HG02884 (cell line): ENCODE results near the gene UNC93B1.

Source experiments
- ATAC-seq: cut with Tn5 transposase; IDR thresholded peaks from one replicate; pipeline ENCODE4 v1.9.1; 2021; ENCODE audit warnings: mild to moderate bottlenecking, moderate library complexity; ENCODE audit not compliant: unreplicated experiment

UNC93B1 gene, protein sequence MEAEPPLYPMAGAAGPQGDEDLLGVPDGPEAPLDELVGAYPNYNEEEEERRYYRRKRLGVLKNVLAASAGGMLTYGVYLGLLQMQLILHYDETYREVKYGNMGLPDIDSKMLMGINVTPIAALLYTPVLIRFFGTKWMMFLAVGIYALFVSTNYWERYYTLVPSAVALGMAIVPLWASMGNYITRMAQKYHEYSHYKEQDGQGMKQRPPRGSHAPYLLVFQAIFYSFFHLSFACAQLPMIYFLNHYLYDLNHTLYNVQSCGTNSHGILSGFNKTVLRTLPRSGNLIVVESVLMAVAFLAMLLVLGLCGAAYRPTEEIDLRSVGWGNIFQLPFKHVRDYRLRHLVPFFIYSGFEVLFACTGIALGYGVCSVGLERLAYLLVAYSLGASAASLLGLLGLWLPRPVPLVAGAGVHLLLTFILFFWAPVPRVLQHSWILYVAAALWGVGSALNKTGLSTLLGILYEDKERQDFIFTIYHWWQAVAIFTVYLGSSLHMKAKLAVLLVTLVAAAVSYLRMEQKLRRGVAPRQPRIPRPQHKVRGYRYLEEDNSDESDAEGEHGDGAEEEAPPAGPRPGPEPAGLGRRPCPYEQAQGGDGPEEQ

DNA sequence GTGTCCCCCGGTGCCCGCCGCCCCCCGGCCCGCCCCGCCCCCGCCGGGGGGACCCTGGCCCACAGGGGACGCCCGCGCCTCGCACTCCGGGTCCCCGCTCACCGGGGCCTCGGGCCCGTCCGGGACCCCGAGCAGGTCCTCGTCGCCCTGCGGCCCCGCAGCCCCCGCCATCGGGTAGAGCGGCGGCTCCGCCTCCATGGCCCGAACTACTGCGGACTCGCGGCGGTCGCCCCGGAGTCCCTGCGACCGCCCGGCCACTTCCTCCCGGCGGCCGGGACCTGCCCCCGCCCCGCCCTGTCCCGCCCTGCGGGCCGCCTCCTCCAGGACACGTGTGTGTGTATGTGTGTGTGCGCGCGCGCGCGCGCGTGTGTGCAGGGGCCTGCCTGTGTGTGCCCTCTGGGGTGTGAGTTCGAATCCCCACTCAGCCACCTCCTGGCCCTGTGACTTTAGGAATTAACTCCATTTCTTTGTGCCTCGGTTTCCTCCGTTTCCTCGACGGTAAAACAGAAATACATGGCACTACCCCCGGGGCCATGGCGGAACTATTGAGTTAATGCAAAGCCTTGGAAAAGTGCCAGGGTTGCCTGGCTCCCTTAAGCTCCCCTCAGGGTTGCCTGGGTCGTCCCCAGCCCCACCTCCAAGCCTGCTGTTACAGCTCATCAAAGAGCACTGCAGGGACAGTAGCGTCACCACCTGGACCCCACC, at the start of gene UNC93B1:
TSS of gene UNC93B1 (minus strand) at position 252 of the 705 bp plus-strand sequence. CDS start at position 198, 54 bp downstream.
- ATAC-seq: peak; percentile 46

DNA sequence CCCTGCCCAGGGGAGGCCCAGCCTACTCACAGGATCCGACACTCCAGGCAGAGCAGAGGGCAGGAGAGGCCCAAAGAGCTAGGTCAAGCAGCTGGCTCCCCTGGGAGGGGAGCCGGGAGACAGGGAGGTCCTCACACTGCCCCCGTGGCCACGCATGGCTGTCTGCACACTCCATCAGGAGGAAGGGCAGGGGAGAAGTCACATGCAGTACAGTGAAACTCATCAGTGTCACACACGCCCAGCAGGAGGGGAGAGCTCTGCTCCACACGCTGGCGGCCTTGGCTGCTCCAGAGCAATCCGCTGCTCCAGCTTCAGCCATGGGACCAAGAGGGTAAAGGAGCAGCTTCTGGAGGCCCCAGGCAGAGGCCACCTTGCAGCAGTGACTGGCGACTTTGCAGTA, 49.2 kb upstream of the UNC93B1 start:
- ATAC-seq: no peak

DNA sequence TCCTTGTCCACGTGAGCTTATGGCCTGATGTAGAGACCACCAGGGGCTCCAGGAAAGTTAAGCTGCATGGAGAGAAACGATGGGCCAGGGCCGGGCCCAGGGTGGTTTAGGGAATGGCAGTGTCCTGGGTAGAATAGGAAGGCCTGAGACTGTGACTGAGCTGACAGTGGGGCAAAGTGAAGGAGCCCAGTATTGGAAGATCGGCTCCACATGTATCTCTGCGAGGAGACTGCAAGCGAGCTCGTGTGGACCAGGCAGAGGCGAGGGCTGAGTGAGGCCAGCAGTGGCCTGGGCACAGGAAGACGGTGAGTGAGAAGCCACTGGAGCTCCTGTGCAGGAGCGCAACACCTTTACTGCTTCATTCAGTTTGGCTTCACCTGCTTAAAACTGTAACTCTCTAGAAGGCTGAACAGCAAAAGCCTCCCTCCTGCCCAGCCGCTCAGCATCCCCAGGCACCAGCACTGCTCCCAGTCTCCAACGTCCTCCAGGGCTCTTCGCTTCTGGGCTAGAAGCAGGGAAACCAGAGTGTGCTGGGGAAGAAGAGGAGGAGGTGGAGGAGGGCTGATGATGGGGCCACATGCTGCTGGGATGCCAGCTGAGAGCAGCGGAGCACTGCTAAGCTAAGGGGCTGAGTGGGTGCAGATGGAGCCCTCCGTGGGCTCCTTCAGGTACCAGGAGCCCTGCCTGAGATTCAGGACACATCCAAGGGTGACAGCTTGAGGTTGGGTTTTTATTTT, 48.4 kb upstream of the UNC93B1 start:
- no peak for ATAC-seq

DNA sequence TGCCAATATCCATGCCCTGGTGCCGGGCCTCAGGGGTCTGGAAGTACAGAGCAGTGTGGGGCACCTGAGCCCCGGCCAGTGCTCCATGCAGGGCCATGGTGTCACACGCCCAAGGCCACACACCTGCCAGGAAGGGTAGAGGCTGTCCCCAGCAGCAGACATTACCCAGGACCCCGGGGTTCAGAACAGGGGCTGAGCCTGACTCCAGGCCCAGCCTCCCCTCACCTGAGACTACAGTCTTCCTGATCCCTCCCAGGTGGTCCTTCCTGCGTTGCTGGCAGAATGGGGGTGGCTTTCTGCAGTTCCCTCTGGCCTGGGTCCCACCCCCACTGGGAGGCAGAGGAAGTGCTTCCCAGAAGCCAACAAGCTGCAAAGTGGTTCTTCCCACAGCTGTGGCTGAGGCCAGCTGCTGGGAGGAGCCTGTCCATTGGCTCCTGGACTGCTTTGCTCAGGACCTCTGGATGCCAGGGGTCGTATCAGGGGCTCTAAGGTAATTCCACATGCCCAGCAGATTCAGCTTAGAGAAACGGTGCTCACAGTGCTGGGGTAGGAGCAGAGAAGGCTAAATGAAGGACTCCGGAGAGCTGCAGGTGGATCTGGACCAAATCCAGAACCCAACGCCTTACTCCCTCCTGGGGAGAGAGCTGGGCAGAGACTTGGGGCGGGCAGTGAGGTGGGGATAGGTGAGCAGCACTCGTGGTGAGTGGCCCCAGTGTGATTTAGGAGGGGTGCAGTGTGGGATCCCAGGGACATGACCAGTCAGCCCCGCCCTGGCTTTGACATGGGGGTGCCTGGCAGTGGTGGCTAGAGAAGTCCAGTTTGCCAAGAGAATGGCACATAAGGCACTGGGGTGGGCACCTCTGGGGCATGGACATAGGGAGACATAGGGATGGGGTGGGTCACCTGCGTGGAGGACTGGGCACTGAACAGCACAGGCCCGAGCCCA, 47.6 kb upstream of the UNC93B1 start:
- ATAC-seq: no peak

DNA sequence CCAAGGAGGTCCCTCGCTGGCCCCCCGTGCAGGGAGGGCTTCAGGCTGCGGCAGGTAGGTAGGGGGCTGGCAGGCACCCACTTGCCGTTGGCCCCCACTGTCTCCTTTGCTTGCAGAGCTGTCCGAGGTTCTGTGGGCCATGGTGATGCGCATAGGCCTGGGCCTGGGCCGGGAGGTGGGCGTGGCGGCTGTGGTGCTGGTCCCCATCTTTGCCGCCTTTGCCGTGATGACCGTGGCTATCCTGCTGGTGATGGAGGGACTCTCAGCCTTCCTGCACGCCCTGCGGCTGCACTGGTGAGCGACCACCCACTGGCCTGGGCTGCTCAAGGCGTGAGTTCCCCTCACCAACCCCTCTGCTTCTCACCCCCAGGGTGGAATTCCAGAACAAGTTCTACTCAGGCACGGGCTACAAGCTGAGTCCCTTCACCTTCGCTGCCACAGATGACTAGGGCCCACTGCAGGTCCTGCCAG, 46.5 kb upstream of the UNC93B1 start:
- no peak for ATAC-seq

DNA sequence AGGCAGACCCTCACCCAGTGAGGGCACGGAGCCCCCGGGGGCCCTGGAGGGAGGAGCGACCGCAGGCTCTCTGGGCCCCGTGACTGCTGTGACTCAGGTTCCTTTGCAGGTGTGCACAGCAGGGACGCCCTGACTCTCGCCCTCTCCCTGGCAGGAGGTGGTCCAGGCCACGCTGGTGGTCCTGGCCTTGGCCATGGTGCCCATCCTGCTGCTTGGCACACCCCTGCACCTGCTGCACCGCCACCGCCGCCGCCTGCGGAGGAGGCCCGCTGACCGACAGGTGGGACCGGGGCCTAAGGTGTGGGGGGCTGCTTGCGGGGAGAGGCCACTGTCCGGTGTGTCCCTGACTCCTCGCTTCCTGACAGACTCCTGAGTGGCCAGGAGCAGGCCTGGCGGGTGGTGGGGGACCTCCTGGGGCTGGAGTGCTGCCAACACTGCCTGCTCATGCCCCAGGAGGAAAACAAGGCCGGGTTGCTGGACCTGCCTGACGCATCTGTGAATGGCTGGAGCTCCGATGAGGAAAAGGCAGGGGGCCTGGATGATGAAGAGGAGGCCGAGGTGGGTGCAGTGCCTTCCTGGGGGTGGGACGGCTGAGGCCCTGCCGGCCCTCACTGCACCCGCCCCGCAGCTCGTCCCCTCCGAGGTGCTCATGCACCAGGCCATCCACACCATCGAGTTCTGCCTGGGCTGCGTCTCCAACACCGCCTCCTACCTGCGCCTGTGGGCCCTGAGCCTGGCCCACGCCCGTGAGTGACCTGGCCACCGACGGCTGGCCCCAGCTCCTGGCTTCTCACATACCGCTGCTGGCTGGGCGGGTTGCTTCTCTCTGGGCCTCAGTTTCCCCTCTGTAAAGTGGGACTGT, 45.8 kb upstream of the UNC93B1 start:
- ATAC-seq: no peak

DNA sequence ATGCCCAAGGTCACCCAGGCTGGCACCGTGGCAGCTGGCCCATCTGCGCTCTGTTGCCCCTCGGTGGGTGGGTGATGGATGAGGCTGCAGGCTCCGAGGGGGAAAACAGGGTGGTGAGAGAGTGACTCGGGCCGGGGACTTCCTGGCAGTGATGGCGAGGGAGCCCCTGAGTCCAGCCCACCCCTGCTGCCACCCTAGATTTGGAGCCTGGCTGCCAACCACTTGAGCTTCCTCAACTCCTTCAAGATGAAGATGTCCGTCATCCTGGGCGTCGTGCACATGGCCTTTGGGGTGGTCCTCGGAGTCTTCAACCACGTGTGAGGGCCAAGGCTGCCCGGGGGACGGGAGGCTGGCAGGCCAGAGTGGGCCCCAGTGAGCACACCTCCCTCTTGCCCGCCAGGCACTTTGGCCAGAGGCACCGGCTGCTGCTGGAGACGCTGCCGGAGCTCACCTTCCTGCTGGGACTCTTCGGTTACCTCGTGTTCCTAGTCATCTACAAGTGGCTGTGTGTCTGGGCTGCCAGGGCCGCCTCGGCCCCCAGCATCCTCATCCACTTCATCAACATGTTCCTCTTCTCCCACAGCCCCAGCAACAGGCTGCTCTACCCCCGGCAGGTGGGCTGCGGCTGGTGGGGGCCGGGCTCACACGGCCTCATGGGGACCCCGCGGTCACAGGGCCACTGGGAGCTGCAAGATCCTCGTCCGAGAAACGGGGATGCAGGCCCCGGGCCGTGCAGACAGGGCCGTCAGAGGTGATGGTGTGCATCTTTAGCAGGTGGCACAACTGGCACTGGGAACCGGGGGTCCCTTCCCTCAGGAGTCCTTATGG, 45.0 kb upstream of the UNC93B1 start:
- no peak for ATAC-seq

DNA sequence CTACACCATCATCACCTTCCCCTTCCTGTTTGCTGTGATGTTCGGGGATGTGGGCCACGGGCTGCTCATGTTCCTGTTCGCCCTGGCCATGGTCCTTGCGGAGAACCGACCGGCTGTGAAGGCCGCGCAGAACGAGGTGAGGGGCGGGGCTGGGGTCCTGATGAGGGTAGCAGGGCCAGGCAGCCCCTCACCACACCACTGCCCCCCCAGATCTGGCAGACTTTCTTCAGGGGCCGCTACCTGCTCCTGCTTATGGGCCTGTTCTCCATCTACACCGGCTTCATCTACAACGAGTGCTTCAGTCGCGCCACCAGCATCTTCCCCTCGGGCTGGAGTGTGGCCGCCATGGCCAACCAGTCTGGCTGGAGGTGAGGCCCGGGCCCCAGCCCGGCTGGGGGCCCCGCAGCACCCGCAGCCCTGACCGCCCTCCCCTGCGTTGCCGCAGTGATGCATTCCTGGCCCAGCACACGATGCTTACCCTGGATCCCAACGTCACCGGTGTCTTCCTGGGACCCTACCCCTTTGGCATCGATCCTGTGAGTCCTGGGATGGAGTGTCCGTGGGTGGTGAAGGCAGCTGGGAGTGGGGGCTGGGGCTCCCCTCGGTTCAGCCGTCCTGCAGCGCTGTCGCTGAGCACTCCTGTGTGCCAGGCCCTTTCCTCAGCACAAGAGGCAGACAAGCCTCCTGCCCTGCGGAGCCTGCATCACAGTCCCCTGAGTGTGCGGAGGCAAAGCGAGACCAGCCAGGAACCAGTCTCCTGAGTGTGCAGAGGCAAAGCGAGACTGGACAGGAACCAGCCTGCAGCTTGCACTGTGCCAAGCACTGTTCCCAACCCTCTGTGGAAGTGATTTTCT, 43.8 kb upstream of the UNC93B1 start:
- no peak for ATAC-seq

DNA sequence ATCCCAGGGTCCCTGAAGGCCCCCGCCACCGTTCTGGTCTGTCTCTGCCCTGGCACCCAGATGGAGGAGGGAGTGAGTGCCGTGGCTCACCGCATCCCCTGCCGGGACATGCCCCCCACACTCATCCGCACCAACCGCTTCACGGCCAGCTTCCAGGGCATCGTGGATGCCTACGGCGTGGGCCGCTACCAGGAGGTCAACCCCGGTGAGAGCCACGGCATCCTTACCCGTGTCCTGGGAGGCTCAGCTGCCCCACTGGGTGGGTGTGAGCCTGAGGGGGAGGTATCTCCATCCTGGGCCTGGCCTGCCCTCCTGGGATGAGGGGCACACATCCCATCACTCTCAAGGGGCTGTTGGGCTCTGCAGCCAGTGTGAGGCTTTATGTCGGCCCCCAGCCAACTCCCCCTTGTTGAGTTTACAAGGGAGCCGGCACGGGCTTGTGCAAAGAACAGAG, 41.0 kb upstream of the UNC93B1 start:
- no peak for ATAC-seq

DNA sequence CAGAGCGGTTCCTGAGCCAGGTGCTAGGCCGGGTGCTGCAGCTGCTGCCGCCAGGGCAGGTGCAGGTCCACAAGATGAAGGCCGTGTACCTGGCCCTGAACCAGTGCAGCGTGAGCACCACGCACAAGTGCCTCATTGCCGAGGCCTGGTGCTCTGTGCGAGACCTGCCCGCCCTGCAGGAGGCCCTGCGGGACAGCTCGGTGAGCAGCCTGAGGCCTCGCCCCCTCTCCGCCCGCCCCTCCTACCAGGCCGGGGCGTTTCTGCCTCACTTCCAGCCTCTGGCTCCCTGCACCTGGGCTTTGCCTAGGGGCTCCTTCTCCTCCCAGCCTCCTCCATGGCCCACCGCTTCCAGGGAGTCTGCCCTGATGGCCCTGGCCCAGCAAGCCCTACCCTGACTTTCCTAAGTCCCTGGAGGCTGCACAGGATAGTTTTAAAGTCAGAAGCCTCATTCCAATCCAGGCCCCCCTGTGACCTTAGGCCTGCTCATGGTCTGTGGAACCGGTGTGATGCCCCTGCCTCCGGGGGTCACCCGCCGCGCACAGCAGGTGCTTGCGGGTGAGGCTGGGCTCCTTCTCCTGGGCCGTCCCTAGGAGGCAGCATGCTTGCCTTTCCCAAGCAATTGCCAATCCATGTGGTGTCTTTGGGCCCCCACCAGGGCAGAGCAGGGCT, 40.4 kb upstream of the UNC93B1 start:
- no peak for ATAC-seq

DNA sequence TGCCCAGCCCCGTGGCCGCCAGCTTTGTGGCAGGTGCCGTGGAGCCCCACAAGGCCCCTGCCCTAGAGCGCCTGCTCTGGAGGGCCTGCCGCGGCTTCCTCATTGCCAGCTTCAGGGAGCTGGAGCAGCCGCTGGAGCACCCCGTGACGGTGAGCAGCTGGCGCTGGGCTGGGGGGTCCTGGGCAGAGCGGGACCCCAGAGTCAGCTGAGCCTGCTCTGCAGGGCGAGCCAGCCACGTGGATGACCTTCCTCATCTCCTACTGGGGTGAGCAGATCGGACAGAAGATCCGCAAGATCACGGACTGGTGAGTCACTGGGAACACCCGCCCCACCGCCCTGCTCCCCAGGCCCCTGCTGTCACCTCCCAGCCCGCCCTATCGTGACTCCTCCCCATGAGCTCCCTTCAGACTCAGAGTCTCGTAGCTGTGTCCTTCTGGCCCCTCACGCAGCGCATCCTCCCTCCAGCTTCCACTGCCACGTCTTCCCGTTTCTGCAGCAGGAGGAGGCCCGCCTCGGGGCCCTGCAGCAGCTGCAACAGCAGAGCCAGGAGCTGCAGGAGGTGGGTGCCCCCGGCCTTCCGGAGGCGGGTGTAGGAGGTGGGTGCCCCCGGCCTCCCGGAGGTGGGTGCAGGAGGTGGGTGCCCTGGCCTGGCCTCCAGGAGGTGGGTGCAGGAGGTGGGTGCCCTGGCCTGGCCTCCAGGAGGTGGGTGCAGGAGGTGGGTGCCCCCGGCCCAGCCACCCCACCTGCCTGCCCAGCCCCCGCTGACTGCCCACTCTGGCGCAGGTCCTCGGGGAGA, 39.6 kb upstream of the UNC93B1 start:
- ATAC-seq: no peak

DNA sequence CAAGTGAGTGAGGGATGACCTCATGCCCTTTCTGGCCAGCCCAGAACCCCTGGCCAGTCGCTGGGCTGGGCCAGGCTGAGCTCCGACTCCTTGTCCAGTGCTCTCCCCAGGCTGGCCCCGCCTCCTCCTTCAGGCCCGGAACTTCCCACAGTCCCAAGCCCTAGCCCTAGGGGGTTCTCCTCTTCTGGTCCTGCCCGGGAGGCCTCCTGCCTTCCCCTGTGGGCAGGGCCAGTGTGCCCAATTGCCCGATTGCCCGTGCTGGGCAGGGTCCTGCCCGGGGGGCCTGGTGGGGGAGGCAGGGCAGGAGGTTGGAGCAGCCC, 39.1 kb upstream of the UNC93B1 start:
- ATAC-seq: no peak

DNA sequence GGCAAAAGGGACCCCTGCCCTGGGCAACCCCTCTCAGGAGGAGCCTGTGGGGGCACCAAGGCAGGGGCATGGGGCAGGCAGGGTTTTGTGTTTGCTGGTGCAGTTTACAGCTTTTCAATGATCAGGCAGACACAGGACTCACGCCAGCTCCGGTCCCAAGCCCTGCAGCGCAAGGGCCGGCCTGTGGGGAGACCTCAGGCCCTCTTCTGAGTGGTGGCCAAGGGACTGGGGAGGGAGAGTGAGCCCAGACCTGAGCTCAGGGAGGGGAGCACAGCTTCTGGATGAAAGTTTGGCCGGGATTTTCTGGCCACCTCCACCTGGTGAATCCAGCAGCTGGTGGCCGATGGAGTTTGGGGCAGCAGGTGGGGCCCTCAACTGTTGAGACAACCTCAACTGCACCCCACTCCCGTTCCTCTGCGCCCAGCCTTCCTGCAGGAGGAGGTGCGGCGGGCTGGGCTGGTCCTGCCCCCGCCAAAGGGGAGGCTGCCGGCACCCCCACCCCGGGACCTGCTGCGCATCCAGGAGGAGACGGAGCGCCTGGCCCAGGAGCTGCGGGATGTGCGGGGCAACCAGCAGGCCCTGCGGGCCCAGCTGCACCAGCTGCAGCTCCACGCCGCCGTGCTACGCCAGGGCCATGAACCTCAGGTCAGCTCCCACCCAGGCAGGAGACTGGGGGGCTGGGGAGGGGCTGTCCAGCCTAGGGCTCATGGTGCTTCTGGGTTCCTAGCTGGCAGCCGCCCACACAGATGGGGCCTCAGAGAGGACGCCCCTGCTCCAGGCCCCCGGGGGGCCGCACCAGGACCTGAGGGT, 38.5 kb upstream of the UNC93B1 start:
- no peak for ATAC-seq

DNA sequence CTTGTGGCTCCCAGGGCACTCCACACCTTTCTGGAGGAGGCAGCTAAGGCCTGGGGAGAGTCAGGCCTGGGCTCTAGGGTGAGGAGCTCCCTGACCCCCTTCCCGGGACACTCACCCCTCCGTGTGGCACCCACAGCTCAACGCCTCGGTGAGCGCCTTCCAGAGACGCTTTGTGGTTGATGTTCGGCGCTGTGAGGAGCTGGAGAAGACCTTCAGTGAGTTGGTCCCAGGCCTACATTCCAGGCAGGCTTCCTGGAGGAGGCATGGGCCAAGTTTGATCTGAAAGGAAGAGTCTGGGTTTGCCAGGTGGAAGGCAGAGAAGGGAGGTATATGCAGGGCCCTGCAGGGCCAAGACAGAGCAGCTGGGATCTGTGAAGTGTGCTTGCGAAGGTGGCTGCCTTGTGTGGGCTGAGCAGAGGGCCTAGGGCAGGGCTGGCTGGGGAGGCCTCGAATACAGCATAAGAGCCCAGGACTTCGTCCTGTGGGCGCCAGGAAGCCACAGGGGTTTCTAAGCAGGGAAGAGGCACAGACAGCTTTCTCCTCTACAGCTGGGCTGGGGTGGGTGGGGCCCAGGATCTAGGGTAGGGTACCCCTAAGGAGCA, 37.8 kb upstream of the UNC93B1 start:
- no peak for ATAC-seq
